ENCODE results near the gene GP1BA.

DNA sequence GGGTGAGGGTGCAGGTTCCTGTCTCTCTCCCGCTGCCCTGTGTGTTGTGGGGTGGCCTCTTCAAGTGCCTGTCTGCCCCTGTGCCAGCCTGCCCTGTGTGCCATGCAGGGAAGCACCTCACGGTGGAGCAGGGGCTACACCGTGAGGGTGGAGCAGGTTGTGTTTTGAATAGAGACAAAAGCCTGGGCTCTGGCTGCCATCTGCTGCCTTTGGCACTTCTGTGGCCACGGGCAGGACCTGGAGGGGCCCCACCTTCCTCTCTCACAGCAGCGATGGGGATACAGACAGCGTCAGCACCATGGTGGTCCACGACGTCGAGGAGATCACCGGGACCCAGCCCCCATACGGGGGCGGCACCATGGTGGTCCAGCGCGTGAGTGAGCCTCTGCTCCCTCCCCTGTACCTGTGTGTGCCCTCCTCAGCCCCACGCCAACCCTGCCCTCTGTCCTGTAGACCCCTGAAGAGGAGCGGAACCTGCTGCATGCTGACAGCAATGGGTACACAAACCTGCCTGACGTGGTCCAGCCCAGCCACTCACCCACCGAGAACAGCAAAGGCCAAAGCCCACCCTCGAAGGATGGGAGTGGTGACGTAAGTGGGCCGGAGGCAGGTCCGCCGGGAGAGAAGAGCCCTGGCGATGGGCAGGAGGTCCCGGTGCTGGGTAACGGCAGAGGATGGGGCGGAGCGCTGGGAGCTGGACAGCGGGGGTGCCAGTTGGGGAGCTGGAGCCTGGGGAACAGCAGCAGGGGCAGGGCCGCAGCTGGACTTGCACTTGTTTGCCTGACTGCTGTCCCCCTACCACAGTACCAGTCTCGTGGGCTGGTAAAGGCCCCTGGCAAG, 38.1 kb upstream of the GP1BA start:
- TF ChIP-seq, protein P1, sequence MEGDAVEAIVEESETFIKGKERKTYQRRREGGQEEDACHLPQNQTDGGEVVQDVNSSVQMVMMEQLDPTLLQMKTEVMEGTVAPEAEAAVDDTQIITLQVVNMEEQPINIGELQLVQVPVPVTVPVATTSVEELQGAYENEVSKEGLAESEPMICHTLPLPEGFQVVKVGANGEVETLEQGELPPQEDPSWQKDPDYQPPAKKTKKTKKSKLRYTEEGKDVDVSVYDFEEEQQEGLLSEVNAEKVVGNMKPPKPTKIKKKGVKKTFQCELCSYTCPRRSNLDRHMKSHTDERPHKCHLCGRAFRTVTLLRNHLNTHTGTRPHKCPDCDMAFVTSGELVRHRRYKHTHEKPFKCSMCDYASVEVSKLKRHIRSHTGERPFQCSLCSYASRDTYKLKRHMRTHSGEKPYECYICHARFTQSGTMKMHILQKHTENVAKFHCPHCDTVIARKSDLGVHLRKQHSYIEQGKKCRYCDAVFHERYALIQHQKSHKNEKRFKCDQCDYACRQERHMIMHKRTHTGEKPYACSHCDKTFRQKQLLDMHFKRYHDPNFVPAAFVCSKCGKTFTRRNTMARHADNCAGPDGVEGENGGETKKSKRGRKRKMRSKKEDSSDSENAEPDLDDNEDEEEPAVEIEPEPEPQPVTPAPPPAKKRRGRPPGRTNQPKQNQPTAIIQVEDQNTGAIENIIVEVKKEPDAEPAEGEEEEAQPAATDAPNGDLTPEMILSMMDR (IDR thresholded peaks at IDR 0.05 in 8 of 11, conservative IDR thresholded peaks at IDR 0.05 in 3 of 11): no peak
- TF ChIP-seq POLR2AphosphoS5 (IDR thresholded peaks at IDR 0.05): peak in 1 of 3 donors; percentile 41

Measured in spleen (tissue), 7 donors.